Suprapubic skin (tissue), 4 donors: ENCODE data around the gene RAD54L. TPM values are rescaled to one million over a fixed set of nuclear protein-coding genes. Genes with fewer than 3 reads are reported as not detected.
"Not testable (repeated sequence)": the region's sequence is repeated elsewhere in the genome, so short reads cannot be mapped to it uniquely, and the experiment has no call there.

Source experiments
- DNase-seq, 2 donors: peaks; one replicate each; pipeline ENCODE4 v3.0.0-alpha.2; 2019; ENCODE audit warnings: low spot score in 2 of 2
- H3K27ac ChIP-seq: fragments of 200-600 bp; sonication (generic); one replicate; pipeline ENCODE4 v1.5.1; 2019
- H3K27me3 ChIP-seq: fragments of 200-600 bp; sonication (generic); one replicate; pipeline ENCODE4 v1.5.1; 2019
- H3K36me3 ChIP-seq: fragments of 200-600 bp; sonication (generic); one replicate; pipeline ENCODE4 v1.5.1; 2019
- H3K4me1 ChIP-seq: fragments of 200-600 bp; sonication (generic); one replicate; pipeline ENCODE4 v1.5.1; 2019
- H3K4me3 ChIP-seq: fragments of 200-600 bp; sonication (generic); one replicate; pipeline ENCODE4 v1.5.1; 2019; ENCODE audit warnings: mild to moderate bottlenecking
- H3K9me3 ChIP-seq: fragments of 200-600 bp; sonication (generic); one replicate; pipeline ENCODE4 v1.5.1; 2019
- EP300 ChIP-seq: sonication (generic); formaldehyde crosslinking; IDR thresholded peaks from one replicate; pipeline ENCODE4 v1.6.1; 2017; ENCODE audit warnings: antibody characterized with exemption
- POLR2A ChIP-seq, 2 donors: fragments of 450-650 bp; IDR thresholded peaks; one replicate each; pipeline ENCODE4 v1.6.1; 2017; ENCODE audit warnings: antibody characterized with exemption in 2 of 2, mild to moderate bottlenecking in 2 of 2, moderate library complexity in 2 of 2
- POLR2AphosphoS5 ChIP-seq, 3 donors: sonication (generic); formaldehyde crosslinking; IDR thresholded peaks; one replicate each; pipeline ENCODE4 v1.6.1; 2017; ENCODE audit warnings: antibody characterized with exemption in 3 of 3
- WGBS: methylation state at CpG from one replicate; pipeline ENCODE4 v1.1.5; 2018; 5-methylcytosine and 5-hydroxymethylcytosine counted together
- total RNA-seq, 4 donors: library from RNA; depleted of rRNA; stranded (reverse); fragments of >200 nt; gene quantifications; one replicate each; pipeline ENCODE4 v1.1.0, GENCODE V29; 2016
- TF ChIP-seq, protein P1 (sequence below), 2 donors: fragments of 200-600 bp in 1 of 2; fragments of 450-650 bp in 1 of 2; sonication (generic) in 1 of 2; IDR thresholded peaks; one replicate each; pipeline ENCODE4 v1.5.1; 2016 to 2019; ENCODE audit warnings: antibody characterized with exemption in 2 of 2, mild to moderate bottlenecking in 1 of 2, moderate library complexity in 1 of 2

Gene RAD54L
- total RNA-seq, 4 donors from 2014 or later, result 1.1 to 6.1 (median 2.1) TPM

DNA sequence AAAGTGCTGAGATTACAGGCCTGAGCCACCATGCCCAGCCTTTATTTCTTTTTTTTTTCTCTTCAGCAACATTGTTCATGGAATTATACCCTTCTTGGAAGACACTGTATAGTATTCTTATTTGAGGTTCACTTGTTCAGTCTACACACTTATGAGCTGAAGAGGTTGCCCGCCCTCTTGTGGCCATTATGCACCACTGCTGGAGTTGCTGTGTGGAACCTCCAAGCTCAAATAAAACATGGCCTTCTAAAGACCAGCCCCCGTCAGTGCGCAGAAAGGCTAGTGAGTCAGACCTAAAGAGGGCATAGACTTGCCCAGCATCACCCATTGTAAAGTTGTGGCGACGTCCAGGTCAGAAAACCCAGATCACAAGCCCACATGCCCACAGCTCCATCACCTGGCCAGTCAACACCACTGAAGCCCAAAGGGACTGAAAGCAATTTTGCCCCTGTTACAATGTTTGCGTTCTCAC, 24.1 kb upstream of the RAD54L start:
- H3K4me1 ChIP-seq, result peaks cover 12% of the 10 kb centered on the region
- 11% methylated on average over 6 of the region's 6 CpGs for WGBS
- no peaks in the 10 kb centered on the region for H3K9me3 ChIP-seq
- peak; percentile 69 to 88 for DNase-seq
- H3K36me3 ChIP-seq, result no peaks in the 10 kb centered on the region
- H3K27ac ChIP-seq, result no peak overlapping the region
- H3K27me3 ChIP-seq, result no peaks in the 10 kb centered on the region
- no peak overlapping the region for H3K4me3 ChIP-seq
- no peak for TF ChIP-seq POLR2AphosphoS5 (IDR thresholded peaks at IDR 0.05)
- TF ChIP-seq, protein P1, sequence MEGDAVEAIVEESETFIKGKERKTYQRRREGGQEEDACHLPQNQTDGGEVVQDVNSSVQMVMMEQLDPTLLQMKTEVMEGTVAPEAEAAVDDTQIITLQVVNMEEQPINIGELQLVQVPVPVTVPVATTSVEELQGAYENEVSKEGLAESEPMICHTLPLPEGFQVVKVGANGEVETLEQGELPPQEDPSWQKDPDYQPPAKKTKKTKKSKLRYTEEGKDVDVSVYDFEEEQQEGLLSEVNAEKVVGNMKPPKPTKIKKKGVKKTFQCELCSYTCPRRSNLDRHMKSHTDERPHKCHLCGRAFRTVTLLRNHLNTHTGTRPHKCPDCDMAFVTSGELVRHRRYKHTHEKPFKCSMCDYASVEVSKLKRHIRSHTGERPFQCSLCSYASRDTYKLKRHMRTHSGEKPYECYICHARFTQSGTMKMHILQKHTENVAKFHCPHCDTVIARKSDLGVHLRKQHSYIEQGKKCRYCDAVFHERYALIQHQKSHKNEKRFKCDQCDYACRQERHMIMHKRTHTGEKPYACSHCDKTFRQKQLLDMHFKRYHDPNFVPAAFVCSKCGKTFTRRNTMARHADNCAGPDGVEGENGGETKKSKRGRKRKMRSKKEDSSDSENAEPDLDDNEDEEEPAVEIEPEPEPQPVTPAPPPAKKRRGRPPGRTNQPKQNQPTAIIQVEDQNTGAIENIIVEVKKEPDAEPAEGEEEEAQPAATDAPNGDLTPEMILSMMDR (IDR thresholded peaks at IDR 0.05), result peak; percentile 79 to 90

DNA sequence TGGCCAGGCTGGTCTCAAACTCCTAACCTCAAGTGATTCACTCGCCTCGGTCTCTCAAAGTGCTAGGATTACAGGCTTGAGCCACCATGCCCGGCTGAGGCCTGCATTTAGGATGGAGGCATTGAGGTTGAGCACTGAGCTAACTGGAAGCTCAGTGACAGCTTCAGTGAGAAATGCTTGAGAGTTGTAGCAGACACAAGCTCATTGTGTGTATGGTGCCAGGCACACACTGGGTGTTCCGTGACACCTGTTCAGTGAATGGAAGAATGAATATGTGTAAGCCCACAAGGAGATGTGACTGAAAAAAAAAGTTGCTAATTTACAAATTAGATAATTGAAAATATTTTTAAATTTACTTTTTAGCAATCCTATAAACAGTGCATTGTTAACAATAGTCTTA, 22.6 kb upstream of the RAD54L start:
- DNase-seq, result no peak
- H3K27ac ChIP-seq, result no peak overlapping the region
- H3K27me3 ChIP-seq, result no peaks in the 10 kb centered on the region
- no peaks in the 10 kb centered on the region for H3K4me1 ChIP-seq
- WGBS, result 82% methylated on average over 4 of the region's 4 CpGs
- no peak overlapping the region for H3K4me3 ChIP-seq
- no peaks in the 10 kb centered on the region for H3K9me3 ChIP-seq
- TF ChIP-seq POLR2A (IDR thresholded peaks at IDR 0.05) (no peak), POLR2AphosphoS5 (IDR thresholded peaks at IDR 0.05) (no peak)
- H3K36me3 ChIP-seq, result no peaks in the 10 kb centered on the region

DNA sequence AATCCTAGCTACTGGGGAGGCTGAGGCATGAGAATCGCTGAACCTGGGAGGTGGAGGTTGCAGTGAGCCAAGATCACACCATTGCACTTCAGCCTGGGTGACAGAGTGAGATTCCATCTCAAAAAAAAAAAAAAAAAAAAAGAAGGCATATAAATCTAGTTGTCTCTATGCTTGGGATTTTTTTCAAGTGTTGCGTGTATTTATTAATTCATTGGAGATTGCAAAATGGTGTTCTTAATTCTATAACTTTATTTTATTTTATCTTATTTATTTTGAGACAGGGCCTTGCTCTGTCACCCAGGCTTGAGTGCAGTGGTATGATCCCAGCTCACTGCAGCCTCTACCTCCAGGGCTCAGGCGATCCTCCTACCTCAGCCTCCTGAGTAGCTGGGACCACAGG, 16.3 kb upstream of the RAD54L start:
- H3K9me3 ChIP-seq, H3K36me3 ChIP-seq, DNase-seq, H3K27ac ChIP-seq, H3K27me3 ChIP-seq, H3K4me1 ChIP-seq, H3K4me3 ChIP-seq: not testable (repeated sequence)
- WGBS, result 100% methylated on average over 3 of the region's 3 CpGs

DNA sequence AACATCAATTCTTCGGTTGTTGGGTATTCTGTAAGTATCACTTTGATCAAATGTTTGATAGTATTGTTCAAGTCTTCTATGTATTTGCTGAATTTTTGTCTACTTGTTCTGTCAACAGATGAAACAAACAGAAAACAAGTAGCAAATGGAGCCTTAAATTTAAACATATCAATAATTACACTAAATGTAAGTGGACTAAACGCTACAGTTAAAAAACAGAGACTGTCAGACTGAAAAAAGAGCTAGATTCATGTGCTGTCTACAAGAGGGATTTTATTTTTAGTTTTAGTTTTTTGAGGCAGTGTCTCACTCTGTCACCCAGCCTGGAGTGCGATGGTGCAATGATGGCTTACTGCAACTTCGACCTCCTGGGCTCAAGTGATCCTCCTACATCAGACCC, 10.7 kb upstream of the RAD54L start:
- no peak for DNase-seq
- Histone ChIP-seq H3K36me3 (no peaks in the 10 kb centered on the region), H3K27ac (no peak overlapping the region), H3K4me3 (no peak overlapping the region), H3K27me3 (no peaks in the 10 kb centered on the region), H3K9me3 (no peaks in the 10 kb centered on the region), H3K4me1 (no peaks in the 10 kb centered on the region)
- 96% methylated on average over 4 of the region's 4 CpGs for WGBS
- TF ChIP-seq, protein P1 (IDR thresholded peaks at IDR 0.05), result no peak
- no peak for TF ChIP-seq POLR2A (IDR thresholded peaks at IDR 0.05)
- no peak for TF ChIP-seq POLR2AphosphoS5 (IDR thresholded peaks at IDR 0.05)
- no peak for TF ChIP-seq EP300

DNA sequence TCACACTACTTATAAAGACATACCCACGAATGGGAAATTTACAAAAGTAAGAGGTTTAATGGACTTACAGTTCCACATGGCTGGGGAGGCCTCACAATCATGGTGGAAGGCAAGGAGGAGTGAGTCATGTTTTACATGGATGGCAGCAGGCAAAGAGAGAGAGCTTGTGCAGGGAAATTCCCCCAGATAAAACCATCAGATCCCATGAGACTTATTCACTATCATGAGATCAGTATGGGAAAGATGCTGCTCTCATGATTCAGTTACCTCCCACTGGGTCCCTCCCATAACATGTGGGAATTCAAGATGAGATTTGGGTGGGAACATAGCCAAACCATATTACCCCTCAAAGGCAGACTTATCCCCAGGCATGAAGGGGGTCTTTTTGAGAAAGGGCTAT, 8.7 kb upstream of the RAD54L start:
- WGBS, result 82% methylated on average over 1 of the region's 1 CpG
- DNase-seq, H3K9me3 ChIP-seq, H3K27me3 ChIP-seq, H3K4me1 ChIP-seq, H3K4me3 ChIP-seq, H3K36me3 ChIP-seq, H3K27ac ChIP-seq: not testable (repeated sequence)

DNA sequence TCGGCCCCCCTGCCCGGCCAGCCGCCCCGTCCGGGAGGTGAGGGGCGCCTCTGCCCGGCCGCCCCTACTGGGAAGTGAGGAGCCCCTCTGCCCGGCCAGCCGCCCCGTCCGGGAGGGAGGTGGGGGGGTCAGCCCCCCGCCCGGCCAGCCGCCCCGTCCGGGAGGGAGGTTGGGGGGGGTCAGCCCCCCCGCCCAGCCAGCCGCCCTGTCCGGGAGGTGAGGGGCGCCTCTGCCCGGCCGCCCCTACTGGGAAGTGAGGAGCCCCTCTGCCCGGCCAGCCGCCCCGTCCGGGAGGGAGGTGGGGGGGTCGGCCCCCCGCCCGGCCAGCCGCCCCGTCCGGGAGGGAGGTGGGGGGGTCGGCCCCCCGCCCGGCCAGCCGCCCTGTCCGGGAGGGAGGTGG, 5.8 kb upstream of the RAD54L start:
- not testable (repeated sequence) for H3K27ac ChIP-seq, H3K27me3 ChIP-seq, H3K9me3 ChIP-seq, DNase-seq, H3K36me3 ChIP-seq, H3K4me3 ChIP-seq
- WGBS, result no CpG with 5 or more reads among the region's 38 CpGs
- H3K4me1 ChIP-seq, result peaks cover 12% of the 10 kb centered on the region

DNA sequence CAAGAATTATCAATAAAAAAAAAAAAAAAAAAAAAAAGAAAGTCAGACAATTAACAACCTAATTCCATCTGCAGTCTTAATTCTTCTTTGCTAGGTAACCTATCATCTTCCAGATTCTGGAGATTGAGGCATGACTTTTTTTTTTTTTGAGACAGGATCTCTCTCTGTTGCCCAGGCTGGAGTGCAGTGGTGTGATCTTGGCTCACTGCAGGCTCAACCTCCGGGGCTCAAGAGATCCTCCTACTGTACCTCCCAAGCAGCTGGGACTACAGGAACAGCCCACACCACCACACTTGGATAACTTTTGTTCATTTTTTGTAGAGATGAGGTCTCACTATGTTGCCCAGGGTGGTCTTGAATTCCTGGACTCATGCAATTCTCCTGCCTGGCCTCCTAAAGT, 4.6 kb upstream of the RAD54L start:
- Histone ChIP-seq H3K4me3 (no peak overlapping the region), H3K27me3 (no peaks in the 10 kb centered on the region), H3K9me3 (no peaks in the 10 kb centered on the region), H3K36me3 (no peaks in the 10 kb centered on the region), H3K27ac (no peak overlapping the region), H3K4me1 (peaks cover 18% of the 10 kb centered on the region)
- no peak for TF ChIP-seq EP300
- TF ChIP-seq POLR2AphosphoS5 (IDR thresholded peaks at IDR 0.05), result no peak
- TF ChIP-seq POLR2A (IDR thresholded peaks at IDR 0.05), result no peak
- TF ChIP-seq, protein P1 (IDR thresholded peaks at IDR 0.05), result no peak
- DNase-seq, result no peak
- 65% methylated on average over 1 of the region's 1 CpG for WGBS

DNA sequence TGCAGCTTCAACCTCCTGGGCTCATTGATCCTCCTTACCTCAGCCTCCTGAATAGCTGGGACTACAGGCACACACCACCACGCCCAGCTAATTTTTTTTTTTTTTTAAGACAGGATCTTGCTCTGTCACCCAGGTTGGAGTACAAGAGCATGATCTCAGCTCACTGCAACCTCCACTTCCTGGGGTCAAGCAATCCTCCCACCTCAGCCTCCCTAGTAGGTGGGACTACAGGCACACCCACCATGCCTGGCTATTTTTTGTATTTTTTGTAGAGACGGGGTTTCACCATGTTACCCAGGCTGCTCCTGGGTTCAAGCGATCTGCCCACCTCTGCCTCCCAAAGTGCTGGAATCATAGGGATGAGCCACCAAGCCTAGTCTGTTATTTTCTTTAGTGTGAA, 3.7 kb upstream of the RAD54L start:
- H3K4me1 ChIP-seq, result peaks cover 24% of the 10 kb centered on the region
- not testable (repeated sequence) for H3K4me3 ChIP-seq, H3K27me3 ChIP-seq, H3K9me3 ChIP-seq, DNase-seq, H3K36me3 ChIP-seq, H3K27ac ChIP-seq
- 88% methylated on average over 3 of the region's 3 CpGs for WGBS
